ENCODE data around the gene TIAM2.

DNA sequence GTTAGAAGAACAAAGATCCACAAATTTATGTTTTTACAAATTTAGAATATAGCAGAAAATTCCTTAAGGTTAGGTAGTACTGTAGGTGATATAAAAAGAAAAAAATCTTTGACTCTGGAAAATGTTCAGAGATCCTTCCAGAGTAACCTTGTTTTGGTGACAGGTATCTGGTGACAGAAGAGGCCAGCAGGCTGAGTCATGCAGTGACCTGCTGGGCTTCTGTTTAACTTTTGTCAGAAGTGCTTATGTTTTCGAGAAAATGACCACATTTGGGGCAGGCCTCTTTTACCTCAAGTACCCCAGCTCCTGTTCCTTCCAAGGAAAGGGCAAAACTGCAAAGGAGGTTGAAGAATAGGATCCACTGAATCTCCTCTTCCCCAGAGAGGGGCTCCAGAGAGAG, 258.2 kb downstream of the TIAM2 start:
- no peak for TF ChIP-seq POLR2AphosphoS5 (IDR thresholded peaks at IDR 0.05; ENCODE audit: low read depth, low read length)
- no peak for TF ChIP-seq TAF1 (IDR thresholded peaks at IDR 0.05; ENCODE audit: borderline replicate concordance, low read depth, low read length)

Data from GM12892 (cell line).